Right atrium auricular region (tissue), 2 donors: ENCODE data around the gene CCDC70. TPM values are rescaled to one million over a fixed set of nuclear protein-coding genes. Genes with fewer than 3 reads are reported as not detected.

Source experiments
- DNase-seq: peaks from one replicate; pipeline ENCODE4 v3.0.0-alpha.2; 2019; ENCODE audit warnings: low spot score
- H3K27ac ChIP-seq, 2 donors: fragments of 200-600 bp; sonication (generic); 1 replicate in 1 of 2; 2 replicates in 1 of 2; pipeline ENCODE4 v1.5.1; 2016 to 2019
- H3K27me3 ChIP-seq, 2 donors: fragments of 200-600 bp; sonication (generic); one replicate each; pipeline versions ENCODE4 v1.5.1 to v1.6.0; 2017 to 2019
- H3K36me3 ChIP-seq: fragments of 200-600 bp; sonication (generic); one replicate; pipeline ENCODE4 v1.5.1; 2016
- H3K4me1 ChIP-seq, 2 donors: fragments of 200-600 bp; sonication (generic); one replicate each; pipeline versions ENCODE4 v1.5.1 to v1.6.0; 2017 to 2019
- H3K4me3 ChIP-seq, 2 donors: fragments of 200-600 bp; sonication (generic); 1 replicate in 1 of 2; 2 replicates in 1 of 2; pipeline ENCODE4 v1.5.1; 2017 to 2019; ENCODE audit warnings: mild to moderate bottlenecking in 1 of 2, moderate library complexity in 1 of 2
- H3K9me3 ChIP-seq, 2 donors: fragments of 200-600 bp; sonication (generic); one replicate each; pipeline ENCODE4 v1.5.1; 2019
- total RNA-seq, 2 donors: library from RNA; depleted of rRNA; stranded (reverse); fragments of >200 nt; gene quantifications; one replicate each; pipeline ENCODE4 v1.1.0, GENCODE V29; 2016
- TF ChIP-seq, protein P1 (sequence below), 2 donors: fragments of 200-600 bp; sonication (generic); IDR thresholded peaks; one replicate each; pipeline ENCODE4 v1.5.1; 2019; ENCODE audit warnings: antibody characterized with exemption in 2 of 2

CCDC70 gene
- total RNA-seq, 2 donors from 2014 or later: not detected

DNA sequence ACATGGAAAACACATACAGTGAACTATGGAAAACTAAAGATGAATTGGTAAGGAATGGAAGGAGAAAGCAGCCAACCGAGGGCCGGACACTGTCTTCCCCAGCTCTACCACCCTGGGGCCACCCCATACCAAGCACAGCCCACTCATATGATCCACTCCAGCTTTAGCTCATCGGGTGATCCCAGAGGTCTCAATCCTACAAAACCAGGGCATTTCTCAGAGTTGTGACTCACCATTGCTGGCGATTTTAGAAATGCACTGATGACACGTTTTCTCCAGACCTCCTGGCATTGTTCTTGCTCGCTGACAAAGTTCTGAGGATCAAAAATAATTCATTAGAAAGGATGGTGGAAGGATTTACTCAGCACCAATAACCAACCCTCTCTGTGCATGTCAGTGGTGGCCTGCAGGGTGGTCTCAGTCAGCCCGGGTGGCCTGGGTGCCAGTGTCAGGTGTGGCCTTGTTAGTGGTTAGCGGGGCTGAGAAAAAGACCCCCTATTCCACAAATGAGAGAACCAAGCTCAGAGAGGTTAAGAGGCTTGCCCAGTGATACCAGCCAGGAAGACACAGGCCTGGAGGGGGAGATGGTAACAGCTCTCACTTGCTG, 23.4 kb upstream of the CCDC70 start:
- no peak for DNase-seq
- Histone ChIP-seq H3K27ac (no peak overlapping the region), H3K4me1 (peaks cover 0 to 5% of the 10 kb centered on the region in 2 donors), H3K36me3 (no peaks in the 10 kb centered on the region), H3K27me3 (no peaks in the 10 kb centered on the region), H3K4me3 (no peak overlapping the region), H3K9me3 (no peaks in the 10 kb centered on the region)
- TF ChIP-seq, protein P1, sequence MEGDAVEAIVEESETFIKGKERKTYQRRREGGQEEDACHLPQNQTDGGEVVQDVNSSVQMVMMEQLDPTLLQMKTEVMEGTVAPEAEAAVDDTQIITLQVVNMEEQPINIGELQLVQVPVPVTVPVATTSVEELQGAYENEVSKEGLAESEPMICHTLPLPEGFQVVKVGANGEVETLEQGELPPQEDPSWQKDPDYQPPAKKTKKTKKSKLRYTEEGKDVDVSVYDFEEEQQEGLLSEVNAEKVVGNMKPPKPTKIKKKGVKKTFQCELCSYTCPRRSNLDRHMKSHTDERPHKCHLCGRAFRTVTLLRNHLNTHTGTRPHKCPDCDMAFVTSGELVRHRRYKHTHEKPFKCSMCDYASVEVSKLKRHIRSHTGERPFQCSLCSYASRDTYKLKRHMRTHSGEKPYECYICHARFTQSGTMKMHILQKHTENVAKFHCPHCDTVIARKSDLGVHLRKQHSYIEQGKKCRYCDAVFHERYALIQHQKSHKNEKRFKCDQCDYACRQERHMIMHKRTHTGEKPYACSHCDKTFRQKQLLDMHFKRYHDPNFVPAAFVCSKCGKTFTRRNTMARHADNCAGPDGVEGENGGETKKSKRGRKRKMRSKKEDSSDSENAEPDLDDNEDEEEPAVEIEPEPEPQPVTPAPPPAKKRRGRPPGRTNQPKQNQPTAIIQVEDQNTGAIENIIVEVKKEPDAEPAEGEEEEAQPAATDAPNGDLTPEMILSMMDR (IDR thresholded peaks at IDR 0.05): no peak

DNA sequence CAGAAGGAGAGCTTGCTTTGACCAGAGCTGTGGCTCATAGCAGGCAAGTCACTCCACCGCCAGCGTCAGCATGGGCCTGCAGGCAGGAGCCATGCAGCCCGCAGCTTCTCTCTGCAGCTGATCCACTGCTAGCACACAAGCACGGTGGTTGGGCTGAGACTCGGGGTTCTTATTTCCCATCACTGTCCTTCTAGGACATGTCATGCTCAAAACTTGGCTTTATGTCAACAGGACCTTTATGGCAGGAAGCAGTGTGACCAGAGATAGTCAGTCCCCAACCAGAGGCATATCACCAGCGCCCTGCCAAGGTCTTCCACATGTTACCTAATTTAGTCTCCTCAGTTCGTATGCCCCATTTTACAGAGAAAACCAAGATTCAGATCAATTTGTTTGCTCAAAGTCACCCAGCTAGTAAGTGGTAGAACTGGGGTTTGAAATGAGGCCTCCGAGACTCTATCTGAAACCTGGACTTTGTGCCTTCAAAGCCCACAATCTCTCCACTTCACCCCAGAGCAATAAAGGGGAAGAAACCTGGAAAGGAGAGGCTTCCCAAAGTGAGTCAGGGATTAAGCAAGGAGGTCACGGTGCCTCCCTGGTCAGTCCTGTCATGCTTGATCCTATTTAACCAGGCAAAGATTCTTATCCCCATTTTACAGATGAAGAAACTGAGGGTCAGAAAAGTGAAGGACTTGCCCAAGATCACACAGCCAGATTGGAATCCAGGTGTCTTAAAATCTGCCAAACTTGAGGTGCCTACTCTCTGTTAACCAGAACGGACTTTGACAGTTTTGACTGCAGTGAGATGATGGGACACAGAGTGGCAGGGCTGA, 21.8 kb upstream of the CCDC70 start:
- no peaks in the 10 kb centered on the region for H3K9me3 ChIP-seq
- no peak overlapping the region for H3K4me3 ChIP-seq
- no peaks in the 10 kb centered on the region for H3K27me3 ChIP-seq
- H3K27ac ChIP-seq: no peak overlapping the region
- DNase-seq: no peak
- TF ChIP-seq, protein P1 (IDR thresholded peaks at IDR 0.05): no peak
- H3K36me3 ChIP-seq: no peaks in the 10 kb centered on the region
- peaks cover 0 to 5% of the 10 kb centered on the region in 2 donors for H3K4me1 ChIP-seq

DNA sequence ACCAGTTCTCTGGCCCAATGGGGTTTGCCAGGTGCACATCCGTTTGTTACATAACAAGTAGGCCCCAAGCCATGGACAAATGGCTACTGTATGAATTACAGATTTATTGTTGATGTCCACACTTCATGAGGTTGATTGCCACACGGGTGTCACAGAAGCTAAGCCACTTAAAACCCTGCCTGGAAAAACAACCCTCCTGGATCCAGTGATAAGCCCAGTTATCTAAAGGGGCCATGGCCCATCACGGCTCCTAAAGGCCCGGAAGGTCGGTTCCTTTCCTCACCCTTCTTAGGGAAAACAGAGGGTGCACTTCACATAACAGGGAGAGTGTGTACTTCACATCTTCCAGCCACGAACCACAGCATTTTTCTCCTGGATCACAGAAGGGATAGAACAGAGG, 20.9 kb upstream of the CCDC70 start:
- H3K36me3 ChIP-seq: no peaks in the 10 kb centered on the region
- H3K4me3 ChIP-seq: no peak overlapping the region
- H3K9me3 ChIP-seq: no peaks in the 10 kb centered on the region
- no peaks in the 10 kb centered on the region for H3K27me3 ChIP-seq
- H3K4me1 ChIP-seq: peaks cover 0 to 5% of the 10 kb centered on the region in 2 donors
- no peak overlapping the region for H3K27ac ChIP-seq
- no peak for DNase-seq
- TF ChIP-seq, protein P1 (IDR thresholded peaks at IDR 0.05): no peak

DNA sequence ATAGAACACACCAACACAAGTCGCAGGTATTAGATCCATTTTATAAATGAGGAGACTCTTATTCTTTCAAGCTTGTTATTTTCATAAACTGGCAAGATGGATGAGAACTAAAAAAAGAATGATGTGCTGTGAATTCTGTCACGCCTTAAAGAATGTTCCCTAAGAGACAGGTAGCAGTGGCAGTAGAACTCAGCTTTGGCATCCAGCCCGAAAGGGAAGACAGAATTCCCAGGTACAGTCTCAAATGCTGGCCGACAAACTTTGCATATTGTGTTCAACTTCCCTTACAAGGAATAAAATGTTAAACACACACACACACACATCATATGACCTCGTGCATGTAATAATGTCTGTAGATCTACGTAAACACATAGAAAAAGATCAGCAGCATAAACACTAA, 20.0 kb upstream of the CCDC70 start:
- Histone ChIP-seq H3K27ac (no peak overlapping the region), H3K9me3 (no peaks in the 10 kb centered on the region), H3K4me3 (no peak overlapping the region), H3K27me3 (no peaks in the 10 kb centered on the region), H3K36me3 (no peaks in the 10 kb centered on the region), H3K4me1 (peaks cover 0 to 5% of the 10 kb centered on the region in 2 donors)
- TF ChIP-seq, protein P1 (IDR thresholded peaks at IDR 0.05): no peak
- DNase-seq: no peak

DNA sequence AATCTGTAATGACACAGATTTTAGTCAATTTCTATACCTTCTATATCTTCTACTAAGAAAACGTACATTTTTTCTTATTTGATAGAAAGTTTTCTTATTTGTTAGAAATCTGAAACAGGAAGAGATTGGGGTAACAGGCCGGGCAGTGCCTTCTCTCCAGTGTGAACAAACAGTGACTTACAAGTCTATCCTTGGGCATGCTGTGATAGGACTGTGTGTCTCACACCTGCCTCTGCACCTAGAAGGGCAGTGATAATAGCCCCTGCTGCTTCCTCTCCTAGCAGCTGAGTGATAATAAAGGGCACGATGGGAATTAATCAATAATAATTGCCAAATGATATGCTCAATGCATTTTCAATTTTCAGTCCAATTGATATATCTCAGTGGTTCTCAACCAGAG, 18.2 kb upstream of the CCDC70 start:
- peaks cover 0 to 6% of the 10 kb centered on the region in 2 donors for H3K4me1 ChIP-seq
- DNase-seq: no peak

More for the DNA sequence above, 18.2 kb upstream of the CCDC70 start:
- no peaks in the 10 kb centered on the region for H3K9me3 ChIP-seq
- H3K27me3 ChIP-seq: no peaks in the 10 kb centered on the region
- H3K36me3 ChIP-seq: no peaks in the 10 kb centered on the region
- H3K27ac ChIP-seq: no peak overlapping the region
- no peak overlapping the region for H3K4me3 ChIP-seq
- TF ChIP-seq, protein P1 (IDR thresholded peaks at IDR 0.05): no peak
